Upper lobe of left lung (tissue), 4 donors: ENCODE data around the gene DNPEP.

Source experiments
- EP300 ChIP-seq, 4 donors: sonication (generic); formaldehyde crosslinking; IDR thresholded peaks; one replicate each; pipeline ENCODE4 v1.5.1; 2017; ENCODE audit warnings: antibody characterized with exemption in 4 of 4, control low read depth in 2 of 4
- POLR2A ChIP-seq, 4 donors: fragments of 450-650 bp; IDR thresholded peaks; one replicate each; pipeline ENCODE4 v1.5.1; 2016 to 2017; ENCODE audit warnings: antibody characterized with exemption in 4 of 4, mild to moderate bottlenecking in 2 of 4
- TF ChIP-seq, protein P1 (sequence below), 6 experiments: fragments of 450-650 bp in 4 of 6; fragments of 200-600 bp in 2 of 6; sonication (generic) in 2 of 6; IDR thresholded peaks; one replicate each; pipeline ENCODE4 v1.5.1; 2016 to 2019; ENCODE audit warnings: antibody characterized with exemption in 6 of 6

DNA sequence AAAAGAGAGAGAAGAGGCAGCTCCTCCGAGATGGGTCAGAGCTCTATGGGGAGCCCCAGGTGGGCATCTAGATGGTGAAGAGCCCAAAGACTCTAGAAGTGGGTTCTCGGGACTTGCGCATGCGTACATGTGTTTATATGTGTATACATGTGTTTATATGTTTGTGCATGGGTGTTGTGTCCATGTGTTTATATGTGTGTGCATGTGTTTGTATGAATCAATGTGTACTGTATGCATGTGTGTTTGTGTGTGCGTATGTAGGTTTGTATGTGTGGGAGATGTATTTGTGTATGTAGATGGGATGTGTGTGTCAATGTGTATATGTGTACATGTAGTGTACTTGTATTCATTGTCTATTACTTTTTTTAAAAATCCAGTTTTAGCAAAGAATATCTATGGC lies 25.6 kb downstream of the DNPEP start:
- TF ChIP-seq, protein P1, sequence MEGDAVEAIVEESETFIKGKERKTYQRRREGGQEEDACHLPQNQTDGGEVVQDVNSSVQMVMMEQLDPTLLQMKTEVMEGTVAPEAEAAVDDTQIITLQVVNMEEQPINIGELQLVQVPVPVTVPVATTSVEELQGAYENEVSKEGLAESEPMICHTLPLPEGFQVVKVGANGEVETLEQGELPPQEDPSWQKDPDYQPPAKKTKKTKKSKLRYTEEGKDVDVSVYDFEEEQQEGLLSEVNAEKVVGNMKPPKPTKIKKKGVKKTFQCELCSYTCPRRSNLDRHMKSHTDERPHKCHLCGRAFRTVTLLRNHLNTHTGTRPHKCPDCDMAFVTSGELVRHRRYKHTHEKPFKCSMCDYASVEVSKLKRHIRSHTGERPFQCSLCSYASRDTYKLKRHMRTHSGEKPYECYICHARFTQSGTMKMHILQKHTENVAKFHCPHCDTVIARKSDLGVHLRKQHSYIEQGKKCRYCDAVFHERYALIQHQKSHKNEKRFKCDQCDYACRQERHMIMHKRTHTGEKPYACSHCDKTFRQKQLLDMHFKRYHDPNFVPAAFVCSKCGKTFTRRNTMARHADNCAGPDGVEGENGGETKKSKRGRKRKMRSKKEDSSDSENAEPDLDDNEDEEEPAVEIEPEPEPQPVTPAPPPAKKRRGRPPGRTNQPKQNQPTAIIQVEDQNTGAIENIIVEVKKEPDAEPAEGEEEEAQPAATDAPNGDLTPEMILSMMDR (IDR thresholded peaks at IDR 0.05), result no peak
- no peak for TF ChIP-seq POLR2A (IDR thresholded peaks at IDR 0.05)
- no peak for TF ChIP-seq EP300 (IDR thresholded peaks at IDR 0.05)
